GM21786 (cell line): ENCODE data around the gene TRA2A.
"Not testable (repeated sequence)": the region's sequence is repeated elsewhere in the genome, so short reads cannot be mapped to it uniquely, and the experiment has no call there.

Experiments
- ATAC-seq: cut with Tn5 transposase; IDR thresholded peaks from one replicate; pipeline ENCODE4 v1.9.1; 2021; ENCODE audit not compliant: unreplicated experiment

The TRA2A gene

GRCh38 chr7:23531794-23532489, at the start of gene TRA2A:
TSS of gene TRA2A (minus strand) at chr7:23531981. CDS start at chr7:23531824, 157 bp downstream.
- ATAC-seq, result peak; percentile 94

GRCh38 chr7:23570592-23571200, 38.9 kb upstream of the TRA2A start:
- peak; percentile 86 for ATAC-seq

GRCh38 chr7:23558303-23558702, 26.5 kb upstream of the TRA2A start:
- ATAC-seq, result no peak

GRCh38 chr7:23547662-23548061, 15.9 kb upstream of the TRA2A start:
- no peak for ATAC-seq

GRCh38 chr7:23546897-23547572, 15.3 kb upstream of the TRA2A start:
- ATAC-seq, result peak; percentile 42

- ATAC-seq, result no peak
These were observed 13.7 kb upstream of the TRA2A start for GRCh38 chr7:23545493-23545892.

- ATAC-seq, result peak; percentile 73
These were observed 13.2 kb upstream of the TRA2A start for GRCh38 chr7:23544913-23545354.

GRCh38 chr7:23542752-23543151, 11.0 kb upstream of the TRA2A start:
- no peak for ATAC-seq

GRCh38 chr7:23539494-23539907, 7.7 kb upstream of the TRA2A start:
- ATAC-seq, result peak; percentile 73

- ATAC-seq, result no peak
These were observed 6.5 kb upstream of the TRA2A start for GRCh38 chr7:23538301-23538700.

- no peak for ATAC-seq
These were observed 1.4 kb upstream of the TRA2A start for GRCh38 chr7:23533238-23533604.

- no peak for ATAC-seq
These were observed 883 bp upstream of the TRA2A start for GRCh38 chr7:23532490-23533237.

GRCh38 chr7:23531050-23531793, 559 bp downstream of the TRA2A start:
- peak; percentile 16 for ATAC-seq

GRCh38 chr7:23530405-23530804, 1.4 kb downstream of the TRA2A start:
- ATAC-seq, result peak; percentile 25

- ATAC-seq, result no peak
These were observed 2.4 kb downstream of the TRA2A start for GRCh38 chr7:23529262-23529859.

- not testable (repeated sequence) for ATAC-seq
These were observed 6.2 kb downstream of the TRA2A start for GRCh38 chr7:23525611-23526010.

- ATAC-seq, result no peak
These were observed 7.3 kb downstream of the TRA2A start for GRCh38 chr7:23524473-23524872.

- no peak for ATAC-seq
These were observed 8.2 kb downstream of the TRA2A start for GRCh38 chr7:23523486-23524075.

GRCh38 chr7:23520582-23520981, 11.2 kb downstream of the TRA2A start:
- no peak for ATAC-seq

GRCh38 chr7:23514755-23515154, 17.0 kb downstream of the TRA2A start:
- peak; percentile 84 for ATAC-seq
